Tibial artery (tissue), 4 donors: Measurements from ENCODE around the gene SEMA5B.
A peak's percentile ranks its signal among the peaks of the same experiment; 100 is the strongest.

Experiments
- DNase-seq, 2 donors: peaks; one replicate each; pipeline ENCODE4 v3.0.0-alpha.2; 2019
- H3K27ac ChIP-seq, 2 donors: fragments of 200-600 bp; sonication (generic) in 1 of 2; 1 replicate in 1 of 2; 2 replicates in 1 of 2; pipeline ENCODE4 v1.5.1; 2018 to 2019; ENCODE audit warnings: mild to moderate bottlenecking in 1 of 2
- H3K27me3 ChIP-seq, 2 donors: fragments of 200-600 bp; sonication (generic) in 1 of 2; one replicate each; pipeline versions ENCODE4 v1.5.1 to v1.6.0; 2016 to 2019
- H3K36me3 ChIP-seq, 3 donors: fragments of 200-600 bp; sonication (generic) in 2 of 3; one replicate each; pipeline ENCODE4 v1.5.1; 2016 to 2019; ENCODE audit warnings: mild to moderate bottlenecking in 2 of 3
- H3K4me1 ChIP-seq, 4 donors: fragments of 200-600 bp; sonication (generic) in 2 of 4; 1 replicate in 3 of 4; 2 replicates in 1 of 4; pipeline ENCODE4 v1.5.1; 2016 to 2019
- H3K4me3 ChIP-seq, 2 donors: fragments of 200-600 bp; sonication (generic) in 1 of 2; 1 replicate in 1 of 2; 2 replicates in 1 of 2; pipeline ENCODE4 v1.5.1; 2018 to 2019; ENCODE audit warnings: mild to moderate bottlenecking in 2 of 2
- H3K9me3 ChIP-seq, 3 donors: fragments of 200-600 bp; sonication (generic) in 1 of 3; one replicate each; pipeline ENCODE4 v1.5.1; 2016 to 2019
- intact Hi-C: fragments of 100-400 bp; cut with DNase I; formaldehyde crosslinking; loops from one replicate; pipeline ENCODE4 v1.15.0; 2023; ENCODE audit warnings: low total_unique reads
- TF ChIP-seq, protein P1 (sequence below), 2 experiments: fragments of 200-600 bp in 1 of 2; fragments of 450-650 bp in 1 of 2; IDR thresholded peaks; one replicate each; pipeline ENCODE4 v1.5.1; 2017 to 2019; ENCODE audit warnings: antibody characterized with exemption in 2 of 2, mild to moderate bottlenecking in 1 of 2, moderate library complexity in 1 of 2

The SEMA5B gene

DNA sequence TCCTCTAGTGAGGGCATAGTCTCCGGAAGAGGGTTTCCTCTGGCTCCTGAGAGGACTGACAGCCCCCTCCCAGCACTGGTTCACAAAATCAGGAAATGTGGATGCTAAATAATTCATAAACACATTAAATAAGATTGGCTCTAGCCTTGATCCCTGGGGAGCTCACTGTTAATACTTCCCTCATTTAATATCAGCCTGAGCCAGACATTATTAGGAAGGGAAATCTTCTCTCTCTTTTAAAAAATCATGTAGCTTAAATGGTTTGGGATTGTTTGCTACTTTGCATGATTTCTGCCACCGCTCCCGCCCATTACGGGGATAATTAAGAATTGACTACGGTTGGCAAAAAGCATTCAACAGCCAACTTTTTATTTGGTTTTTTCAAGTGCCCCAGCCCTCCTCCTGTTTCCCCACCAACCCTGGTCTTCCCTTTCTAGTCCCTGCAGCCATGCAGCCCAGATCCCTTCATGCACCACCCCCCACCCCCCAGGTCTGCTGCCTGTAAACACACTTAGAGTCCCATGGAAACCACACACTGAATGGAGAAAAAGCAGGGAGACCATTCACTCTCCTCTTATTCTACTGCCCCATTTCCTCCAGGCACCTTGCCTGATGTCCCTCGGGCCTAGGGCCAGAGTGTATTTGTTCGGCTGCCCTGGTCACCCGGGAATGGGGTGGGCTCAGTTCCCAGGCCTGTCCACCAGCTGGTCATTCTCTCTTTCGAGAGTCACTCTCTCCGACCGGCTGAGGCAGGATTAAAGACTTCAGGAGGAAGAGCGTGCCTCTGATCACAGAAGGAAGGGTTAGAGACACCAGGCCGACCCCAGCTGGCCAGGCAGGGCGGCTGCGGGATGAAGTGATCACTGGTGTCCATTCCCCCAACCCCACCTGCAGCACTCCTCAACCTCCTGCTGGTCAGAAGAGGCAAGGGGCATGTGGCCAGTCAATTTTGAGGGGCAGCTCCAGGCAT is 45.1 kb downstream of the SEMA5B start:
- H3K36me3 ChIP-seq, result no peaks in the 10 kb centered on the region
- H3K4me1 ChIP-seq, result peaks cover 0 to 36% (median 18%) of the 10 kb centered on the region in 4 donors
- H3K27me3 ChIP-seq, result peaks cover 0 to 10% of the 10 kb centered on the region in 2 donors
- intact Hi-C loops, result no loop called here
- TF ChIP-seq, protein P1, sequence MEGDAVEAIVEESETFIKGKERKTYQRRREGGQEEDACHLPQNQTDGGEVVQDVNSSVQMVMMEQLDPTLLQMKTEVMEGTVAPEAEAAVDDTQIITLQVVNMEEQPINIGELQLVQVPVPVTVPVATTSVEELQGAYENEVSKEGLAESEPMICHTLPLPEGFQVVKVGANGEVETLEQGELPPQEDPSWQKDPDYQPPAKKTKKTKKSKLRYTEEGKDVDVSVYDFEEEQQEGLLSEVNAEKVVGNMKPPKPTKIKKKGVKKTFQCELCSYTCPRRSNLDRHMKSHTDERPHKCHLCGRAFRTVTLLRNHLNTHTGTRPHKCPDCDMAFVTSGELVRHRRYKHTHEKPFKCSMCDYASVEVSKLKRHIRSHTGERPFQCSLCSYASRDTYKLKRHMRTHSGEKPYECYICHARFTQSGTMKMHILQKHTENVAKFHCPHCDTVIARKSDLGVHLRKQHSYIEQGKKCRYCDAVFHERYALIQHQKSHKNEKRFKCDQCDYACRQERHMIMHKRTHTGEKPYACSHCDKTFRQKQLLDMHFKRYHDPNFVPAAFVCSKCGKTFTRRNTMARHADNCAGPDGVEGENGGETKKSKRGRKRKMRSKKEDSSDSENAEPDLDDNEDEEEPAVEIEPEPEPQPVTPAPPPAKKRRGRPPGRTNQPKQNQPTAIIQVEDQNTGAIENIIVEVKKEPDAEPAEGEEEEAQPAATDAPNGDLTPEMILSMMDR (IDR thresholded peaks at IDR 0.05), result no peak
- no peak for DNase-seq
- H3K4me3 ChIP-seq, result no peak overlapping the region
- H3K27ac ChIP-seq, result no peak overlapping the region
- no peaks in the 10 kb centered on the region for H3K9me3 ChIP-seq

DNA sequence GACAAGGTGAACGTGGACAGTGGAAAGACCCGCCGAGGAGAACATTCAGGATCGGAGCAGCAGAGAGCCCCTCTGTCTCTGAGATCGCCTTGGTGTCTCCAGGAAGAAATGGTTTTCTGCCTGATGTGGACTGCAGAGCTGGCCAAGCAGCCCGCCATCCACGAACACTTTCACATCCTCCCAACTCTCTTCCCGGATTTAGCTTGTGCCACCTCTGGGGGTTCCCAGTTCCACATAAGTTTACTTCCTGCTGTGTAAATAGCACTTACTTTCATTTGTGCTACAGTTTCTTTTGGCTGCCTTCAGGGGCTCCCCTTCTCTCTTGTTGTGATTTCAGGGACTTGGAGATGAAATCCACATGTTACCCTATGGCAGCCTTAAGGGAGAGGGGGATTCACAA is 48.4 kb downstream of the SEMA5B start:
- Histone ChIP-seq H3K36me3 (no peaks in the 10 kb centered on the region), H3K4me3 (no peak overlapping the region), H3K9me3 (no peaks in the 10 kb centered on the region), H3K4me1 (peaks cover 0 to 58% (median 36%) of the 10 kb centered on the region in 4 donors), H3K27me3 (no peaks in the 10 kb centered on the region), H3K27ac (peak overlapping the region; percentile 72 to 75)
- no peak for DNase-seq
- intact Hi-C loops, result no loop called here
- TF ChIP-seq, protein P1 (IDR thresholded peaks at IDR 0.05), result no peak

DNA sequence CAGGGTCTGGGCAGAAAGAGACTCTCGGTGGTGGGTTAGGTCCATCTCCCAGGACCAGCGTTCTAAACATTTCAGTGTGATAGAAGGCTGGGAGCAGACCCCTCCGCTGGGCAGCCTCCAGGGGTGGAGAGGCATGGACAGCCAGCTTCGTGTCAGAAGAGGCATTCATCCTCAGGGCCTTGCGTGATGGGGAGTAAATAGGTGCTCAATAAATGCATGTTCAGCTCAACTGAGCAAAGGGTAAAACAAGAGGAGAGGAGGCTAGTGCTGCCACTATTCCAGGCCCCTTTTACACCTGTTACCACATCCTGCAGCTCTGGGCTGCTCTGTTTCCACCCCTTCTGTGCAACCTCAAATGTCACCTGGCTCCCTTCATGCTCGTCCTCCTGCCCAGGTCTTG is 49.0 kb downstream of the SEMA5B start:
- intact Hi-C loops, result no loop called here
- Histone ChIP-seq H3K36me3 (no peaks in the 10 kb centered on the region), H3K27me3 (no peaks in the 10 kb centered on the region), H3K4me3 (no peak overlapping the region), H3K27ac (peak overlapping the region; percentile 72 to 75), H3K9me3 (no peaks in the 10 kb centered on the region), H3K4me1 (peaks cover 0 to 64% (median 42%) of the 10 kb centered on the region in 4 donors)
- TF ChIP-seq, protein P1 (IDR thresholded peaks at IDR 0.05), result no peak
- no peak for DNase-seq

DNA sequence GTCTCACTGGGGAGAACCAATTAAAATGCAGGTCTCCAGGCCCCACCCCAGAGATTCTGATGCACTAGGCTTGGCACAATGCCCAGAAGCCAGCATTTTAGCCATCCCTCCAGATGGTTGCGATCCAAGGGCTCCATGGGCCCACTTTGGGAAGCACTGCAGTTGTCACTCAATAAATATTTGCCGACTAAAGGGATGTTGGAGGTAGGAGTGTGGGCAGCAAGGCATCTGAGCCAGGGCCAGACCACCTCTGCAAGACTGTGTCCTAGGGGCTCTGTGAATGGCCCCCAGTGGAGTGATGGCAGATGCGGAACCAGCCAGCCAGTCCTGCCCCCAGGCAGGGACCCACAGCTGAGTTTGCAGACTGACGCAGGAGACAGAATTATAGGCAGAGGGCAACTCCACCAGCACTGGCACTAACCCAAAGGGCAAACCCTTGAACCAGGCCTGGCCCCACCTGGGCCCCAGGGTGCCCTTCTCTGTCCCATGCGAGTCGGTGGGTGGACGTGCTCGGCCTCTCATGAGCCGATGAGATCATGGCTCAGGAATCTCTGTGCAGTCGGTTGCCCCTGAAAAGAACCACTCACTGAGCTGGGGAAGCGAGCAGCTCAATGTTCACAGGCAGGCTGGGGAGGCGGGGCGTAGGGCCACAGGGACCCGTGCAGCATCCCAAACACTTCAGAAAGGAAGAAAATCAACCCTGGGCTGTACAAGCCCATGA is 49.7 kb downstream of the SEMA5B start:
- DNase-seq, result peak; percentile 52 to 91
- H3K9me3 ChIP-seq, result no peaks in the 10 kb centered on the region
- no peaks in the 10 kb centered on the region for H3K27me3 ChIP-seq
- peaks cover 0 to 62% (median 43%) of the 10 kb centered on the region in 4 donors for H3K4me1 ChIP-seq
- H3K36me3 ChIP-seq, result no peaks in the 10 kb centered on the region
- TF ChIP-seq, protein P1 (IDR thresholded peaks at IDR 0.05), result no peak
- intact Hi-C loops, result no loop called here
- H3K4me3 ChIP-seq, result no peak overlapping the region
- peak overlapping the region; percentile 72 to 75 for H3K27ac ChIP-seq

DNA sequence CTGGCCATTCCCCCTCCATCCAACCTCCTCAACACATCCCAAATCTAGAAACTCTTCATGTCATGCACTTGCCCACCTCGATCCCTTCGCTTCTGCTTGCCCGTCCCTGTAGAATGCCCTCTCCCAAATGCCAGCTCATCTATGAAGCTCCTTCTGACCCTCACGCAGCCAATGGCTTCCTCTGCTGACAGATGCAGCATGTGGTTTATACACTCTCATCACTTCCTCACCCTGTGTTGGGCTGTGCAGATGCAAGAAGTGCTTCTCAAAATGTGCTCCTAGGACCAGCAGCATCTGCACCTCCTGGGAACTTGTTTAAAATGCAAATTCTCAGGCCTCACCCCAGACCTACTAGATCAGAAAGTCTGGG is 51.7 kb downstream of the SEMA5B start:
- Histone ChIP-seq H3K4me1 (peaks cover 0 to 58% (median 43%) of the 10 kb centered on the region in 4 donors), H3K27ac (peak overlapping the region; percentile 16 to 67), H3K27me3 (no peaks in the 10 kb centered on the region), H3K9me3 (no peaks in the 10 kb centered on the region), H3K4me3 (no peak overlapping the region), H3K36me3 (no peaks in the 10 kb centered on the region)
- TF ChIP-seq, protein P1 (IDR thresholded peaks at IDR 0.05), result no peak
- intact Hi-C loops, result no loop called here
- DNase-seq, result no peak
